HEK293 (cell line): ENCODE data around the gene LRRC27.

Experiments used
- CTCF ChIP-seq: fragments of 450-650 bp; formaldehyde crosslinking; IDR thresholded peaks from 2 replicates; pipeline ENCODE4 v1.5.1; 2016; ENCODE audit warnings: missing biosample characterization, missing genetic modification characterization
- HOXA7 ChIP-seq: sonication (generic); formaldehyde crosslinking; IDR thresholded peaks from 2 replicates; pipeline ENCODE4 v1.8.1; 2022; ENCODE audit warnings: missing genetic modification reagents, borderline replicate concordance
- MYNN ChIP-seq: fragments of 450-650 bp; formaldehyde crosslinking; IDR thresholded peaks from 2 replicates; pipeline ENCODE4 v1.5.1; 2016; ENCODE audit warnings: missing biosample characterization, missing genetic modification characterization, borderline replicate concordance
- ZEB2 ChIP-seq: fragments of 450-650 bp; formaldehyde crosslinking; IDR thresholded peaks from 2 replicates; pipeline ENCODE4 v1.5.1; 2016; ENCODE audit warnings: missing biosample characterization, missing genetic modification characterization
- ZNF24 ChIP-seq: fragments of 450-650 bp; formaldehyde crosslinking; IDR thresholded peaks from 2 replicates; pipeline ENCODE4 v1.5.1; 2016; ENCODE audit warnings: missing biosample characterization, missing genetic modification characterization
- ZNF350 ChIP-seq: fragments of 450-650 bp; formaldehyde crosslinking; IDR thresholded peaks from 2 replicates; pipeline ENCODE4 v1.5.0; 2017; ENCODE audit warnings: missing biosample characterization, mild to moderate bottlenecking, missing genetic modification characterization
- ZNF529 ChIP-seq: fragments of 450-650 bp; formaldehyde crosslinking; IDR thresholded peaks from 2 replicates; pipeline ENCODE4 v1.5.1; 2017; ENCODE audit warnings: missing genetic modification characterization, missing biosample characterization; ENCODE audit not compliant: insufficient replicate concordance
- ZNF530 ChIP-seq: fragments of 450-650 bp; formaldehyde crosslinking; IDR thresholded peaks from 2 replicates; pipeline ENCODE4 v1.5.1; 2016; ENCODE audit warnings: low read depth, missing biosample characterization, missing genetic modification characterization
- ZNF571 ChIP-seq: fragments of 450-650 bp; formaldehyde crosslinking; IDR thresholded peaks from 2 replicates; pipeline ENCODE4 v1.5.0; 2017; ENCODE audit warnings: missing biosample characterization, missing genetic modification characterization
- ZNF629 ChIP-seq: fragments of 450-650 bp; formaldehyde crosslinking; IDR thresholded peaks from 2 replicates; pipeline ENCODE4 v1.5.1; 2017; ENCODE audit warnings: missing biosample characterization, missing genetic modification characterization
- ZNF645 ChIP-seq: fragments of 450-650 bp; formaldehyde crosslinking; IDR thresholded peaks from 2 replicates; pipeline ENCODE4; 2016; ENCODE audit warnings: missing biosample characterization, missing genetic modification characterization
- TF ChIP-seq, protein P1 (sequence below): fragments of 450-650 bp; formaldehyde crosslinking; optimal IDR thresholded peaks from 2 replicates; pipeline ENCODE3; 2016; ENCODE audit warnings: missing biosample characterization, mild to moderate bottlenecking, missing genetic modification characterization

DNA sequence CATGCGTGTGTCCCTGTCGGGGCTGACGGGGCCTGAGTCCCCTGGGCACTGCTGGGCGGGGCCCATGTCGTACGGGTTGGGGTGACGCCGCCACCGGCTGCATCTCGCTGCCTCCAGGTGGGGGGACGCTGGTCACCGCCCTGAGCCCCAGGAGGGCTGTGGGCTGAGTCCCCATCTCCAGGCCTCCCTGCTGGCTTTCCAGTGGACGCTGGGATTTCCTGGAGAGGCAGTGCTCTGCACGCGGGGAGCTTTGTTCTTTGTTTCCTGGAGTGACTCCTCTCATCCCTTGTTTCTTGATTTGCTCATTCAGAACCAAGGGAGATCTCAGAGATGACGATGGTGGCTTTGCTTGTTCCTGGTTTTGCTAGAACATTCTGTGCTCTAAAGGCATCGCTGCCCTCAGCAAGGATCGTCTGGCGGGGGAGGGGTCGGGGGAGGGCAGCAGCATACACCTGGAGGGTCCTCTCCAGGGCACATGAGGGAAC lies 86.0 kb downstream of the LRRC27 start:
- TF ChIP-seq ZNF645 (no peak), MYNN (tag by site-specific recombination) (no peak), HOXA7 (CRISPR knock-in tag) (no peak), ZNF530 (tag by site-specific recombination) (no peak), CTCF (tag by site-specific recombination) (no peak), ZNF350 (tag by site-specific recombination) (no peak), ZNF529 (tag by site-specific recombination) (no peak), ZNF24 (no peak), ZNF629 (no peak), ZEB2 (tag by site-specific recombination) (no peak), ZNF571 (tag by site-specific recombination) (no peak)
- TF ChIP-seq, protein P1, sequence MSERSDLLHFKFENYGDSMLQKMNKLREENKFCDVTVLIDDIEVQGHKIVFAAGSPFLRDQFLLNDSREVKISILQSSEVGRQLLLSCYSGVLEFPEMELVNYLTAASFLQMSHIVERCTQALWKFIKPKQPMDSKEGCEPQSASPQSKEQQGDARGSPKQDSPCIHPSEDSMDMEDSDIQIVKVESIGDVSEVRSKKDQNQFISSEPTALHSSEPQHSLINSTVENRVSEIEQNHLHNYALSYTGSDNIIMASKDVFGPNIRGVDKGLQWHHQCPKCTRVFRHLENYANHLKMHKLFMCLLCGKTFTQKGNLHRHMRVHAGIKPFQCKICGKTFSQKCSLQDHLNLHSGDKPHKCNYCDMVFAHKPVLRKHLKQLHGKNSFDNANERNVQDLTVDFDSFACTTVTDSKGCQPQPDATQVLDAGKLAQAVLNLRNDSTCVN, result no peak
